Psoas muscle (tissue), 8 donors: ENCODE results near the gene SSH2. TPM values are rescaled to one million over a fixed set of nuclear protein-coding genes. Genes with fewer than 3 reads are reported as not detected.

Experiments
- ATAC-seq, 4 donors: fragments of 200-7000 bp; cut with Tn5 transposase; one replicate each; pipeline ENCODE4 v1.9.1; 2020; ENCODE audit warnings: moderate library complexity in 3 of 4, mild to moderate bottlenecking in 2 of 4
- DNase-seq, 2 donors: peaks; one replicate each; pipeline ENCODE4 v3.0.0-alpha.2; 2020
- H3K27ac ChIP-seq: fragments of 200-600 bp; one replicate; pipeline ENCODE4 v1.8.0; 2022
- H3K27me3 ChIP-seq, 3 donors: fragments of 200-600 bp in 1 of 3; one replicate each; pipeline versions ENCODE4 v1.6.1 to v1.8.0; 2013 to 2022; ENCODE audit warnings: low read length in 2 of 3, mild to moderate bottlenecking in 2 of 3, moderate library complexity in 1 of 3; ENCODE audit not compliant: insufficient read depth in 3 of 3
- H3K36me3 ChIP-seq, 2 donors: fragments of 200-600 bp in 1 of 2; one replicate each; pipeline versions ENCODE4 v1.6.1 to v1.8.0; 2013 to 2022; ENCODE audit warnings: low read depth in 1 of 2, mild to moderate bottlenecking in 1 of 2, moderate library complexity in 1 of 2; ENCODE audit not compliant: insufficient read depth in 1 of 2
- H3K4me1 ChIP-seq: fragments of 200-600 bp; one replicate; pipeline ENCODE4 v1.8.0; 2022
- H3K4me3 ChIP-seq: fragments of 200-600 bp; one replicate; pipeline ENCODE4 v1.8.0; 2022; ENCODE audit warnings: mild to moderate bottlenecking
- H3K9me3 ChIP-seq: fragments of 200-600 bp; one replicate; pipeline ENCODE4 v1.8.0; 2022
- CTCF ChIP-seq: fragments of 200-600 bp; IDR thresholded peaks from one replicate; pipeline ENCODE4 v1.8.0; 2022; ENCODE audit warnings: antibody characterized with exemption
- WGBS, 3 donors: extraction: QIAGEN DNeasy Blood & Tissue Kit; methylation state at CpG; one replicate each; pipeline versions ENCODE4 v1.1.6 to v1.1.7; 2013; 5-methylcytosine and 5-hydroxymethylcytosine counted together
- intact Hi-C, 2 donors: fragments of 100-400 bp; cut with DNase I; formaldehyde crosslinking; loops; one replicate each; pipeline versions ENCODE4 v1.11.0 to v1.14.2; 2022
- polyA plus RNA-seq, 3 donors: library from polyadenylated mRNA; stranded (reverse); fragments of 200-250 nt; gene quantifications; one replicate each; pipeline ENCODE4 v1.2.3, GENCODE V29; 2013
- total RNA-seq, 4 donors: library from RNA; stranded (reverse); fragmentation: NEBNext Ultra II Directional in 2 of 4; extraction: Animal tissue kit (Norgen Biotek cat#: 25700) in 2 of 4; gene quantifications; one replicate each; pipeline versions ENCODE4 v1.2.1 to v1.2.4, GENCODE V29; 2021 to 2023
- donor health status: healthy with polysubstance abuse.
- donor health status: DM: no; HTN: no; CAD: no; lungs with moderate emphysema.
- donor health status: Bipolar disorder and iron deficiency.
- donor health status: healthy.
- donor health status: DM: yes; HTN: yes; CAD: no.
- donor health status: DM: no; HTN: no; CAD: no.
- donor health status: DM: no; HTN: no; CAD: no.
- donor health status: DM: yes; HTN: yes; CAD: no.

Gene SSH2
- total and polyA plus RNA-seq, 7 donors, result 28.0 to 168 (median 107) TPM

GRCh38 chr17:29687596-29687995 lies 242.4 kb downstream of the SSH2 start:
- Histone ChIP-seq H3K27me3 (no peaks in the 10 kb centered on the region), H3K27ac (peak overlapping the region; percentile 64), H3K4me3 (no peak overlapping the region), H3K4me1 (peaks cover 51% of the 10 kb centered on the region), H3K36me3 (peaks cover 0 to 22% of the 10 kb centered on the region in 2 donors), H3K9me3 (no peaks in the 10 kb centered on the region)
- no peak for ATAC-seq
- DNase-seq, result no peak
- TF ChIP-seq CTCF, result no peak
- WGBS, 3 donors, result 1 to 11% (median 10%) methylated on average over 2 of the region's 2 CpGs
- intact Hi-C loops, result no loop called here

- Histone ChIP-seq H3K27me3 (no peaks in the 10 kb centered on the region), H3K36me3 (peaks cover 0 to 17% of the 10 kb centered on the region in 2 donors), H3K27ac (peak overlapping the region; percentile 64), H3K4me1 (peaks cover 51% of the 10 kb centered on the region), H3K4me3 (no peak overlapping the region), H3K9me3 (no peaks in the 10 kb centered on the region)
- peak in 2 of 4 donors; percentile 36 to 47 for ATAC-seq
- WGBS, 3 donors, result 30 to 45% (median 34%) methylated on average over 4 of the region's 4 CpGs
- DNase-seq, result no peak
- intact Hi-C loops, result no loop called here
- no peak for TF ChIP-seq CTCF
Observed at GRCh38 chr17:29686993-29687590, 242.9 kb downstream of the SSH2 start.

GRCh38 chr17:29683481-29683880 lies 246.5 kb downstream of the SSH2 start:
- H3K4me3 ChIP-seq, result no peak overlapping the region
- no peak for DNase-seq

GRCh38 chr17:29682987-29683386 lies 247.0 kb downstream of the SSH2 start:
- 25 to 48% (median 26%) methylated on average over 3 of the region's 3 CpGs for WGBS, 3 donors

More at GRCh38 chr17:29683481-29683880, 246.5 kb downstream of the SSH2 start:
- no peak for TF ChIP-seq CTCF
- peak overlapping the region; percentile 88 for H3K27ac ChIP-seq
- intact Hi-C loops, result loop anchor here in 1 of 2 donors (5.0 kb wide), 1 partner anchor 79 kb away; no protein-coding TSS in a partner anchor
- H3K36me3 ChIP-seq, result peaks cover 0 to 19% of the 10 kb centered on the region in 2 donors
- no peaks in the 10 kb centered on the region for H3K9me3 ChIP-seq
- H3K4me1 ChIP-seq, result peaks cover 63% of the 10 kb centered on the region
- H3K27me3 ChIP-seq, result no peaks in the 10 kb centered on the region
- peak in 3 of 4 donors; percentile 43 to 62 (median 60) for ATAC-seq
- 17 to 19% (median 18%) methylated on average over 1 of the region's 1 CpG for WGBS, 3 donors

More at GRCh38 chr17:29682987-29683386, 247.0 kb downstream of the SSH2 start:
- H3K27me3 ChIP-seq, result no peaks in the 10 kb centered on the region
- peak overlapping the region; percentile 88 for H3K27ac ChIP-seq
- ATAC-seq, result no peak
- TF ChIP-seq CTCF, result no peak
- no peak overlapping the region for H3K4me3 ChIP-seq
- intact Hi-C loops, result loop anchor here in 1 of 2 donors (5.0 kb wide), 1 partner anchor 79 kb away; no protein-coding TSS in a partner anchor
- H3K4me1 ChIP-seq, result peaks cover 63% of the 10 kb centered on the region
- no peak for DNase-seq
- H3K36me3 ChIP-seq, result peaks cover 0 to 17% of the 10 kb centered on the region in 2 donors
- H3K9me3 ChIP-seq, result no peaks in the 10 kb centered on the region
